GM12874 (cell line): Measurements from ENCODE around the gene CCDC174.

Experiments
- CTCF ChIP-seq: IDR thresholded peaks from 2 replicates; pipeline ENCODE4 v1.5.1; 2011; ENCODE audit warnings: low read depth, mild to moderate bottlenecking, control low read depth, low read length, moderate library complexity; ENCODE audit not compliant: insufficient read depth

Gene CCDC174

GRCh38 chr3:14619605-14620004 is 32.0 kb upstream of the CCDC174 start:
- no peak for TF ChIP-seq CTCF

- no peak for TF ChIP-seq CTCF
Measured at GRCh38 chr3:14620512-14620911, 31.1 kb upstream of the CCDC174 start.

GRCh38 chr3:14621093-14621492 is 30.5 kb upstream of the CCDC174 start:
- no peak for TF ChIP-seq CTCF

- no peak for TF ChIP-seq CTCF
Measured at GRCh38 chr3:14622368-14622767, 29.2 kb upstream of the CCDC174 start.

- no peak for TF ChIP-seq CTCF
Measured at GRCh38 chr3:14623569-14624051, 28.0 kb upstream of the CCDC174 start.

- no peak for TF ChIP-seq CTCF
Measured at GRCh38 chr3:14624498-14624897, 27.1 kb upstream of the CCDC174 start.

- TF ChIP-seq CTCF = no peak
Measured at GRCh38 chr3:14625443-14625842, 26.1 kb upstream of the CCDC174 start.

- TF ChIP-seq CTCF = no peak
Measured at GRCh38 chr3:14627815-14628214, 23.7 kb upstream of the CCDC174 start.
